Body of pancreas (tissue), 4 donors: Measurements from ENCODE around the gene NANOS1. TPM values are rescaled to one million over a fixed set of nuclear protein-coding genes. Genes with fewer than 3 reads are reported as not detected.

Source experiments
- ATAC-seq: fragments of 150-250 bp; one replicate; pipeline ENCODE4 v1.9.1; 2016
- DNase-seq, 4 donors: peaks; one replicate each; pipeline ENCODE4 v3.0.0-alpha.2; 2019
- H3K27ac ChIP-seq, 4 donors: fragments of 200-600 bp; sonication (generic); 1 replicate in 3 of 4; 2 replicates in 1 of 4; pipeline versions ENCODE4 v1.5.1 to v1.6.1; 2016 to 2019; ENCODE audit warnings: mild to moderate bottlenecking in 1 of 4, mixed read lengths in 1 of 4, moderate library complexity in 1 of 4
- H3K27me3 ChIP-seq, 2 donors: fragments of 200-600 bp; sonication (generic); one replicate each; pipeline ENCODE4 v1.6.0; 2016; ENCODE audit warnings: mild to moderate bottlenecking in 1 of 2
- H3K36me3 ChIP-seq, 2 donors: fragments of 200-600 bp; sonication (generic); replicated peaks in 1 of 2; 2 replicates each; pipeline ENCODE4 v1.5.1; 2016; ENCODE audit warnings: low read depth in 2 of 2; ENCODE audit not compliant: insufficient read depth in 1 of 2
- H3K4me1 ChIP-seq: fragments of 200-600 bp; sonication (generic); one replicate; pipeline ENCODE4 v1.6.0; 2016
- H3K4me3 ChIP-seq, 2 donors: fragments of 200-600 bp; sonication (generic); 1 replicate in 1 of 2; 2 replicates in 1 of 2; pipeline ENCODE4 v1.5.1; 2016 to 2019
- H3K9me3 ChIP-seq, 3 donors: fragments of 200-600 bp; sonication (generic); 1 replicate in 2 of 3; 2 replicates in 1 of 3; pipeline ENCODE4 v1.5.1; 2016
- POLR2A ChIP-seq, 3 donors: fragments of 450-650 bp; IDR thresholded peaks; one replicate each; pipeline ENCODE4 v1.6.1; 2016; ENCODE audit warnings: antibody characterized with exemption in 3 of 3, mild to moderate bottlenecking in 2 of 3
- WGBS, 2 donors: methylation state at CpG; one replicate each; pipeline ENCODE4 v1.1.5; 2017; 5-methylcytosine and 5-hydroxymethylcytosine counted together
- intact Hi-C: fragments of 100-400 bp; cut with DNase I; formaldehyde crosslinking; loops from one replicate; pipeline ENCODE4 v1.15.1; 2023
- total RNA-seq, 2 donors: library from RNA; depleted of rRNA; stranded (reverse); fragments of >200 nt; gene quantifications; one replicate each; pipeline ENCODE4 v1.1.0, GENCODE V29; 2016
- TF ChIP-seq, protein P1 (sequence below), 7 experiments: fragments of 450-650 bp in 4 of 7; fragments of 200-600 bp in 3 of 7; sonication (generic) in 3 of 7; IDR thresholded peaks; one replicate each; pipeline ENCODE4 v1.5.1; 2016 to 2019; ENCODE audit warnings: antibody characterized with exemption in 7 of 7

NANOS1 gene
- 1 to 10 TPM; 4.4 to 9.9 TPM for total RNA-seq

DNA sequence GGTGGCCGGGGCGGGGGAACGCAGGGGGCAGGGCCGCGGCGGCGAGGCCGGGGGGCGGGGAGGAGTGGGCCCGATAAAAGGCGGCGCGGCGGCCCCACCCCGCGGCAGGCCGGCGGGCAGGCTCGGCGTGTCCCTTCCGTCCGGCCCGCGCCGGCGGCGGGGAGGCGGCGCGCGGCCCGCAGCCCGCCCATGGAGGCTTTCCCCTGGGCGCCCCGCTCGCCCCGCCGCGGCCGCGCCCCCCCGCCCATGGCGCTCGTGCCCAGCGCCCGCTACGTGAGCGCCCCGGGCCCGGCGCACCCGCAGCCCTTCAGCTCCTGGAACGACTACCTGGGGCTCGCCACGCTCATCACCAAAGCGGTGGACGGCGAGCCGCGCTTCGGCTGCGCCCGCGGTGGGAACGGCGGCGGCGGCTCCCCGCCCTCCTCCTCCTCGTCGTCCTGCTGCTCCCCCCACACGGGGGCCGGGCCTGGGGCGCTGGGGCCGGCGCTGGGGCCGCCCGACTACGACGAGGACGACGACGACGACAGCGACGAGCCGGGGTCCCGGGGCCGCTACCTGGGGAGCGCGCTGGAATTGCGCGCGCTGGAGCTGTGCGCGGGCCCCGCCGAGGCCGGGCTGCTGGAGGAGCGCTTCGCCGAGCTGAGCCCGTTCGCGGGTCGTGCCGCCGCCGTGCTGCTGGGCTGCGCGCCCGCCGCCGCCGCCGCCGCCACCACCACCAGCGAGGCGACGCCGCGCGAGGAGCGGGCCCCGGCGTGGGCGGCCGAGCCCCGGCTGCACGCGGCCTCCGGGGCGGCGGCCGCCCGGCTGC is at the start of gene NANOS1:
Gene NANOS1, plus strand, starts transcription at position 102 of the 808 bp plus-strand sequence. Its CDS starts 88 bp downstream, at position 190.
- Histone ChIP-seq H3K9me3 (no peaks in the 10 kb centered on the region), H3K27ac (peak within 1 kb of the TSS; percentile 45 to 75 (median 56)), H3K4me1 (peaks cover 43% of the 10 kb centered on the region), H3K36me3 (peaks cover 4 to 9% of the 10 kb centered on the region in 2 donors), H3K27me3 (no peaks in the 10 kb centered on the region), H3K4me3 (peak within 1 kb of the TSS; percentile 21 to 29)
- intact Hi-C loops: no loop called here
- 0% methylated on average over 89 of the region's 136 CpGs; no CpG with 5 or more reads in 1 of the 2 donors for WGBS, 2 donors
- no peak for TF ChIP-seq POLR2A (IDR thresholded peaks at IDR 0.05)
- TF ChIP-seq, protein P1, sequence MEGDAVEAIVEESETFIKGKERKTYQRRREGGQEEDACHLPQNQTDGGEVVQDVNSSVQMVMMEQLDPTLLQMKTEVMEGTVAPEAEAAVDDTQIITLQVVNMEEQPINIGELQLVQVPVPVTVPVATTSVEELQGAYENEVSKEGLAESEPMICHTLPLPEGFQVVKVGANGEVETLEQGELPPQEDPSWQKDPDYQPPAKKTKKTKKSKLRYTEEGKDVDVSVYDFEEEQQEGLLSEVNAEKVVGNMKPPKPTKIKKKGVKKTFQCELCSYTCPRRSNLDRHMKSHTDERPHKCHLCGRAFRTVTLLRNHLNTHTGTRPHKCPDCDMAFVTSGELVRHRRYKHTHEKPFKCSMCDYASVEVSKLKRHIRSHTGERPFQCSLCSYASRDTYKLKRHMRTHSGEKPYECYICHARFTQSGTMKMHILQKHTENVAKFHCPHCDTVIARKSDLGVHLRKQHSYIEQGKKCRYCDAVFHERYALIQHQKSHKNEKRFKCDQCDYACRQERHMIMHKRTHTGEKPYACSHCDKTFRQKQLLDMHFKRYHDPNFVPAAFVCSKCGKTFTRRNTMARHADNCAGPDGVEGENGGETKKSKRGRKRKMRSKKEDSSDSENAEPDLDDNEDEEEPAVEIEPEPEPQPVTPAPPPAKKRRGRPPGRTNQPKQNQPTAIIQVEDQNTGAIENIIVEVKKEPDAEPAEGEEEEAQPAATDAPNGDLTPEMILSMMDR (IDR thresholded peaks at IDR 0.05): no peak
- ATAC-seq: peak; percentile 10
- peak in 2 of 4 donors; percentile 30 to 32 for DNase-seq

- intact Hi-C loops: no loop called here
- Histone ChIP-seq H3K36me3 (no peaks in the 10 kb centered on the region), H3K27ac (no peak overlapping the region), H3K4me3 (no peak overlapping the region), H3K9me3 (no peaks in the 10 kb centered on the region), H3K4me1 (no peaks in the 10 kb centered on the region), H3K27me3 (no peaks in the 10 kb centered on the region)
- DNase-seq (no peak), ATAC-seq (no peak)
- TF ChIP-seq, protein P1 (IDR thresholded peaks at IDR 0.05): no peak
- no peak for TF ChIP-seq POLR2A (IDR thresholded peaks at IDR 0.05)
- WGBS, 2 donors: 78 to 81% methylated on average over 14 to 17 of the region's 17 CpGs
Observed at GRCh38 chr10:118980135-118980865, 49.2 kb upstream of the NANOS1 start.

DNA sequence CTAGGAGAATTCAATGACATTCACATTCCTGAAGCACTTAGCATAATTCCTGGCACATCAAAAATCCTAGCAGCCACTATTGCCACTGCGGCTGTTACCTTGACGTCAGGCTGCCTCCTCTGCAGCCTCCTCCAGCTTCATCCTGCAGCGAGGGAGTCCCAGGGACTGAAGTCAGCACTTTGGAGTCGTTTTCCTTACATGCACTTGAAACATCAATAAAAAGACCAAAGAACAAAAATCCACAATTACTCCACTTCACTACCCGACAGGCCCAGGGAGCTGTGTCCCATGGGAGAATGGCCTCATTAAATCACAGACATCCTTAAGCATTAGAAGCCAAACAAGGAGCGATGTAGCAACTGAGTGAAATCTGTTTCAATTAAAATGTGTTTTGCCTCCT is 48.6 kb upstream of the NANOS1 start:
- no peak overlapping the region for H3K4me3 ChIP-seq
- no peak for ATAC-seq
- TF ChIP-seq POLR2A (IDR thresholded peaks at IDR 0.05): no peak
- TF ChIP-seq, protein P1 (IDR thresholded peaks at IDR 0.05): no peak
- intact Hi-C loops: no loop called here
- H3K4me1 ChIP-seq: no peaks in the 10 kb centered on the region
- H3K36me3 ChIP-seq: no peaks in the 10 kb centered on the region
- no peak overlapping the region for H3K27ac ChIP-seq
- no peak for DNase-seq
- 68 to 77% methylated on average over 6 of the region's 6 CpGs for WGBS, 2 donors
- no peaks in the 10 kb centered on the region for H3K27me3 ChIP-seq
- H3K9me3 ChIP-seq: no peaks in the 10 kb centered on the region

GRCh38 chr10:118981946-118982345 is 47.6 kb upstream of the NANOS1 start:
- no peak overlapping the region for H3K4me3 ChIP-seq
- H3K36me3 ChIP-seq: no peaks in the 10 kb centered on the region
- intact Hi-C loops: no loop called here
- 86 to 94% methylated on average over 2 to 11 of the region's 11 CpGs for WGBS, 2 donors
- H3K27ac ChIP-seq: no peak overlapping the region
- no peaks in the 10 kb centered on the region for H3K9me3 ChIP-seq
- no peaks in the 10 kb centered on the region for H3K4me1 ChIP-seq
- DNase-seq: no peak
- ATAC-seq: no peak
- H3K27me3 ChIP-seq: no peaks in the 10 kb centered on the region
- TF ChIP-seq POLR2A (IDR thresholded peaks at IDR 0.05): no peak
- TF ChIP-seq, protein P1 (IDR thresholded peaks at IDR 0.05): no peak
